HS-27A (cell line): ENCODE data around the gene CXCR5.

ENCODE experiments used
- DNase-seq: peaks from one replicate; pipeline ENCODE4 v3.0.0-alpha.2; 2012; ENCODE audit warnings: low read depth, missing footprints

CXCR5 gene

DNA sequence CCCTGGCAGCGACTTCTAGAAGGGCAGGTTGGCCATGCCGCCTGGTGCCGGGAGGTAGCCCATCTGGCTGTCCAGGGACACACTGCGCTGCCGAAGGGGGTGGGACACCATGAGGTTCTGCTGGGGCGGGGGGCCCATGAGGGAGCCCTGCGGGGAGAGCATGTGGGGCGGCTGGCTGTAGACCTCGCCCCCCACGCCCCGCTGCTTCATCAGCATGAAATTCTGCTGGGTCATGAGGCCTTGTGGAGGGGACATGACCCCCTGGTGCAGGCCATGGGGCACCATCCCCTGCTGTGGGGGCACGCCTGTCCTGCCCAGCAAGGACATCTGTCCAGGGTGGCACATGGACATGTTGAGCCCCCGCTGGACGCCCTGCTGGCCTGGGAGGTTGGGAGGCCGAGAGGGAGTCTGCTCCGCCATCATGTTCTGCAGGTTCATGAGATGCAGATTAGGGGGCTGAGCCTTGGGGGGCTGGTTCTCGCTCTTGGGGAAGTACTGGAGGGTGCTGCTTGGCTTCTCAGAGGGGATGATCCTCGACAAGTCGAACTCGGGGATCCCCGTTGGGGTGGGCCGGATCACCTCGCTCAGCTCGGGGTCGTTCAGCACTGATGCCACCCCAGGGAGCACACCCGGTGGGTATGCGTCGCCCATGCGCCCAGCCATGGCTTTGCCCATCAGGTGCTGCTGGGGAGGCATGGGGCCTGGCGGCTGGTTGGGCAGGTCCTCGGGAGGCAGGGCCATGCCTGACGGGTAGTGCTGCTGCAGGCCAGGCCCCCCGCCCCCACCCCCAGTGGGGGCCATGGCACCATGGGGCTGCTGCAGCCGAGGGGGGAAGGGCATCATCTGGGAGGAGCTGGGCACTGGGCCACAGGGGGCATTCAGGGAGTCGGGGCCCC, 15.0 kb downstream of the CXCR5 start:
- DNase-seq = no peak

DNA sequence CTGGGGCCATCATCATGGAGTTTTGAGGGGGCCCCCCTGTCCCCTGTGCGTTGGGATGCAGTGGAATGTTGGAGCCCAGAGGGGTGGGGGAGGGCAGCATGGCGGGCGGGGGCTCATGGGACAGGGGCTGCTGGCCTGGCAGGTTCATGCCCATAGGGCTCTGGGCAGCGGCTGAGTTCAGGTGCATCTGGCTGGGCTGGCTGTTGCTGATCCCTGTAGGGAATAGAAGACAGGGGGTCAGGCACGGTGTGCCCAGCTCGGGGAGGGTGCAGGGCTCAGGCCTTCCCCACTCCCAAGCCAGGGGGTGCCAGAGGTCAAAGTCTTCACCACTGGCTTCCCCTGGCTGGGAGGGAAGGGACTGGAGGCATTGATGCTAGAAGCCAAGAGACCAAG, 15.6 kb downstream of the CXCR5 start:
- DNase-seq = no peak

DNA sequence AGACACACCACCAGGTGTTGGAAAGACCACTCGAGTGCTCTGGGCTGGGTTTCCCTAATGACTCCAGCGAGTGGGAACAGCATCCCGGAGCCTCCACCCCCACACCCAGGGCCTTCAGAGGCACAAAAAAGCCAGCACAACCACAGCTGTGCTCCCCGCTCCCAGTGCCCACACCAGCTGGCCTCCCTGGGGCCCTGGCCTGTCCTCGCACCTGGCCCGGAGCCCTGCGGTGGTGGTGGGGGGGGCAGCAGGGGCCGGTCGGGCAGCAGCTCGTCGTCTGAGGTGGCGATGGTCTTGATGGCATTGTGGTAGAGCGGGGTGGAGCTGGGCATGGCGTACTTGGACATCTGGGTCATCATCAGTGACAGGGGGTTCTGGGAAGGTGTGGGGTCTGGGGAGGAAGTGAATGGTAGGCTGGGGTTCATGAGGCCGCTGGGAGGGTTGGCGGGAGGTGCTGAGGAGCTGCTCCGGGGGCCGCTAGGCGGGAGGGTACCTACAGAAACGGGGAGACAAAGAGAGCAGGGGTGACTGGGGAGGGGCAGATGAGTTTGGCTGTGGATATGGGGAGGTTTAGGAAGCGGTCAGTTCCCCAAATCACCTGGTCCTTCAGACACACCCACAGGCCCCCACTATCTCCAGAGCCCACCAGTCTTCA, 16.1 kb downstream of the CXCR5 start:
- DNase-seq = no peak

DNA sequence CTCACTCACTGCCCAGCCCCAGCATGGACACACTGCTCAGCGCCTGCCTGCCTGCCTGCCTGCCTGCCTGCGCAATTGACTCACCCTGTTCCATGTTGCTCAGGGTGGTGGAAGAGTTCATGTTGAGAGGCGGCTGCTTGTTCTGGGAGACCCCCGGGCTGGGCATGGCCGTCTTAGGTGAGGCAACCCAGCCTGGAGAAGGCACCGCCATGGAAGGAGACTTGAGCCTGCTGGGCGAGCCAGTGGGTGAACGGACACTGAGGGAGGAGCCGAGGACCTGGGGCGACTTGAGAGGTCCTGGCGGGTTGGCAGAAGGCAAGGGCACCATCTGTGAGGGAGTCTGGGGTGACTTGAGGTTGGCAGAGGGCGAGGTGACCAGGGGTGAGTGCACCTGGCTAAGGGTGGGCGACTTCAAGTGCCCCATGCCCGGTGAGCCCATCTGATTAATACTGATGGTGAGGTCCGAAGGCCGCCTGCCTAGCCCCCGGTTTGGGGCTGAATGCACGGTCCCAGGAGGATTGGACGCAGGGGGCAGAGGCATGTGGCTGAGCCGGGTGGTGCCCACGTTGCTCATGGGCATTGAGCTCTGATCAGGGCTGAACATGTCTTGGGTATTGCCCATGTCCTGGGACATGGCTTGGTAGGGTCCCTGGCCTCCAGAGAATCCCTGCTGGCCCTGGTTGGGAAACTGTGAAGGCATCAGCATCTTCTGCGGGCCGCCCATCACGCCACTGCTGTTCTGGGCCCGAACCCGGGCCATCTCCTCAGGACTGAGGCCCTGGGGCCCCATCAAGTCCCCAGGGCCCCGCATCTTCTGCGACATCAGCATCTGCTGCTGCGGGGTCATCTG, 17.1 kb downstream of the CXCR5 start:
- DNase-seq = no peak

DNA sequence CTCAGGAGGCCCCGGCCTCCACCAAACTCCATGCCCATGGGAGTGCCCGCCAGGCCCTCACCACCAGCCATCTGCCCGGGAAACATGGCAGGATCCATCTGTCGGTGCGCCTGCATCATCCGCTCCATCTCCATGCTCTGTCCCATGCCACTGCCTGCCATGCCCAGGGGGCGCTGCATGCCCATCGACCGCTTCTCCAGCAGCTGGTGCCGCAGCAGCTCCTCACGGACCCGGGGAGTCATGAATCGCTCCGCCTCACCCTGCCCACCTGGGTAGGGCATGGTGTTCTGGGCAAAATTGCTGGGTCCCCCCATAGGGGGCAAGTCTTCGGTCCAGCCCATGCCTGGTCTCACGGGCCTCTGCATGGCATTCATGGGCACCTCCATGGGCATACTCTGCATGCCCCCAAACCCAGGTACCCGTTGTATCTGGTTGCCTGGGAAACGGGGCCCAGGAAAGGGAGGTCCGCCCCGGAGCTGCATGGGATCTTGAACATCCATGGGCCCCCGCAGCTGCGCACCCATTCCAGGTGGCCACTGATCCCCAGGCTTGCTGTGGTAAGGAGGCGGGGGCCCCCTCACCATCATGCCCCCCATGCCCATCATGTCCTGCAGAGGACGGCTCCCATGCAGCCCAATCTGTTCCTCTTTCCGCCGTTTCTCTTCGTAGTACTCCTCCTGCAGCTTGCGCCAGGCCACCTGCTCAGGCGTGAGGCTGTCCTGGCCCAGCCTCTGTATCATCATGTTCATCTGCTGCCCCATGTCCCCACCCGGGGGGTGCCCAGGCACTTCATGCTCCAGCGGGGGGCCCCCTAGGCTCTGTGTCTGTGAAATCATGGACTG, 18.0 kb downstream of the CXCR5 start:
- no peak for DNase-seq

DNA sequence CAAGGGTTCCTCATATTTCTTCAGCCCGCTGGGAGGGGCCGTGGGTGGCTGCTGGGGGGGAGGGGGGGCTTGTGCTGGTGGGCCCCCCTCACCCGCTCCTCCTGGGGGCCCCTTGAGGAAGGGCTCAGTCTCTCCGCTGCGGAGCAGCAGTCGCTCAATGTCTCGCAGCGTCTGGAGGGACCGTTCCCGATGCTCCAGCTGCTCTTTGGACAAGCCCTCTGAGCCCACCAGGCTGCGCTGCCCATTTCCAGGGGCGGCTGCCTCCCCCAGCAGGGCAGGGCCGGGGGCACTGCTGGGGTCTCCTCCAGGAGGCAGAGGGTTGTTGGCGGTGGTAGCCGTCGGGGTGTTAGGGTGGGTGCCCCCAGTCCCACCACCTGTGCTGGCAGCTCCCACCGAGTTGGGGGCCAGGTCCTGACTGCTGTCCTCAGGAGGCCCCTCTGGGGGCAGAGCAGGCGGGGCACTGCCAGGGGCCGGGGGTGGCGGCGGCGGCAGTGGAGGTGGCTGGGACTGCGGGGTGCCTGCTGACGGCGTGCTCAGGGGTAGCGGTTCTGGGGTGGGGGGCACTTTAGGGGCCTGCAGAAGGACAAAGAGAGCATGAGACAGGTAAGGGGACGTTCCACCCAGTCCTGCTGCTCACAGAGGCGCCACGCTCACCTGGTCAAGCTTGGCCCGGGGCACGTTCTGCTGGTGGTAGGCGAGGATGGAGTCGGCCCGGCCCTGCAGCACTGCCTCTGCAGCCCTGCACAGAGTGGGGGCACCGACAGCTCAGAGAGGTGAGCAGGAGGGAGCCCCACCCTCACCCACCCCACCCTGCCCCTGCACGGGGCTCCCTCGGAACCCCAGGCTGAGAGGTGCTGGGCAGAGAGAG, 18.9 kb downstream of the CXCR5 start:
- DNase-seq = no peak

DNA sequence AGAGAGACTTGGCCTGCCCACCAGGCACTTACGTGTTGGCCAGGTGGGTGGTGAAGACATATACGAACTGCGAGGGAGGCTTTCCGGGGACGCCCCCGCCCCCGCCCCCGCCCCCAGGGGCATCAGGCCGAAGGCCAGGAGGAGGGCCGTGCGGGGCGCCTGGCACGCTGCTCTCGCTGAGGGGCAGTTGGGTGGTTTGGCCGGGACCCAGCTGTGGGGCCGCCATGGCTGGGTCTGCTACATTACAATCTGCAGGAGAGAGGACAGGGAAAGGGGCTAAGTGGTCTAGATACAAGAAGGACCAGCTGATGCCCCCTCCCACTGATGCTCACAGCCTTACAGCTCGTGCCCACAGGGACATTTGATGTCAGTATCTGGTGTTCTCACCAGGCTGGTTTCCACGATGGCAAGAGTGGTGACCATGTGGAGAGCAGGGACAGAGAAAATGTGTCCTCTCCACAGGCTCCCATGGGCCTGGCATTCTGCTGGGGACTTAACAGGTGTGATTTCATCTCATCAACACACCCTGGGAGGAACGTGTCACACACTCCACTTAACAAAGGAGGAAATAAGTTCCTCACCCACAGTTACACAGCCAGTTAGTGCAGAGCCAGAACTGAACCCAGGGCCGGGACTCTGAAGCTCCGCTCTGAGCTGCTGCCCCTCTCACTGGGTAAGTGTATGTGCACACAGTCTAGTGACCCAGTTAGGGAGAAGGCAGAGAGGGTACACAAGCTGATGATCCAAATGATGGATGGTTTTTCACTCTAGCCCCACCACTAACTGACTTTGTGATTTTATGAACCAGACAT, 19.7 kb downstream of the CXCR5 start:
- DNase-seq = no peak

DNA sequence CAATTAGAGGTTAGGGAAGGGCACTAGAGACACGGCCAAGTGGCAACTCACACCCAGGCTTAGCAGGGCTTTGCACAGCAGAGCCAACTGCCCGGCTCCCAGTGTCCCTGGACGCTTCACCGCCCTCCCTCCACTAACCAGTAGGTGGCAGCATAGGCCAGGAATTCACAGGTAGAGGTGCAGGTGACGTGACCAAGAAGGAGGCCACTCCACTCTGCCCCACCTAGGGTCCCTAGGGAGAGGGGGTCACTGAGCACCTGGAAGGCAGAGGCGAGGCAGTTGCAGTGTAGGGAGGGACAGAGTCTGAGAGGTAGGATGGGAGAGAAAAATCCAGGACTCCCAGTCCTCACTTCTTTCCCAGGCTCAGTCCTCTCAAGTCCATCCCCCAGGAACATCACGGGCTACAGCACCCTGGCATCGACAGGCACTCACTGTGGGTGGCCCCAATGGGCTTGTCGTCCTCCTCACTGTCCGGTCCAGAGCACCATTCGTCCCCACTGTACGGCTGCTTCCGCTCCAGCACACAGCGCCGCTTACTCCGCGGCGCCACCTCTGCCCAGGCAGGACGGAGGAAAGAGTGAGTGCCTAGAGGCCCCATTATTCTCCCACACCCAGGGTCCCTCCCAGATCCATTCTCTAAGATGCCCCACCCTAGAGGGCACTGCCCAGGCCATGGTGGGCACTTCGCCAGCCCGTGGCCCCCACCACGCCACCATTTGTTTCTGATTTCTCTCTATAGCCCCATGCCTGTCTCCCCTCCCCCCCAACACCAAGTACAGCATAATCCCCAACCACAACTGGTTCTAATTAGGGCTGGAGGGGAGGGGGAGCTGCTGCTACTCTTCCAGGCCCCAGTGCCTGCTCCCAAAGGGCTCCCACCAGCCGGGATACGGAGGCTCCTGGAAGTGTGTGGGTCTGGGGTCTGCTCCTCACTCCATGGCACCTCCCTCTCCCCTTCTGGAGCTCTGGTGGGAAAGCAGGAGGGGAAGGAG, 23.7 kb downstream of the CXCR5 start:
- no peak for DNase-seq

DNA sequence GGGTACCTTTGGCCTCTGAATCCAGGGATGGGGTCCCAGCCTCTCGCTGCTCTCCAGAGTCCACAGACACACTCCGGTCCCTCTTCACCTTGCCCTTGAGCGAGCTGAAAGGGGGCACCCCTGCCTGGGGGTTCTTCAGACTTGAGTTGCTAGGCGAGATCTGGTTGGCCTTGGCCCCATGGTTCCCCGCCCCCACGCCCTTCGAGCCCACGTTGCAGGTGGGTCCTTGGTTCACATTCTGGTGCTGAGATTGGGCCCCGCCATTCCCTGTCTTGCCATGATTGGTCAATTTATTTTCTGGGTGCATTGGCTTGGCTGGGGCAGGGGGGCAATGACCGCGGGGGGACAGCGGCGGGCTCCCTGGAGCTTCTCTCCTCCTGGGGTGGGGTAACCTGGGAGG, 24.6 kb downstream of the CXCR5 start:
- DNase-seq = no peak

DNA sequence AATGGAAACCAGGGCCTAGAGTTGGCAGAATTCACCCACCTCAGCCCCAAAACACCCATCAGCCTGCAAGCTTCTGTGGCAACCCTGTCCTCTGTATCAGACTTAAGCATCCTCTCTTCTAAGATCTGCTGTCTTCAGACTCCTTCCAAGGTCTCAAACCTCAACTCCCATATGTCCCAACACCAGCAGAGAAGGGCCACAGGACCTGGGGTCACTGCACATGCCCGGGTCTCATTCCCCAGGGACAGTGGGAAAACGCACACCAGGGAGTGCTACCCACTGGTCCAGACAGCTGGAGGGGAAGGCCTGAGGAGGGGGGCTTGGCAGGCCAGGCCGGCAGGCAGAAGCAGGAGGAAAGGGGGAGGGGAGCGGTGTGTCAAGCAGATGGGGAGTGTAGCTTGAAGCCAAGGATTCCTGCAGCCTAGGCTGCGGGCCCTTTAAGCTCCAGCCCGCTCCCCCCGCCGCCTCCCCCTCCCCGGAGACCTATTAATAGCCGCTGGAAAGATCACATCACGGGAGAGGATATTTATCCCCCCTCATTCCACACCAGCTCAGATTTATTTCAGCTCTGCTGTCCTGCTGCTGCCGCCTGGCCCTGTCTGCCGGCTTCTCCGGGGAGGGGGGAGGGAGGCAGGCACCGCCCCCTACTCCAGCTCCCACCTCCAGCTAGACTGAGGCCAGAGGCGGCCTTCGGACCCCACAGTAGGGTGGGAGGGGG, 25.4 kb downstream of the CXCR5 start:
- DNase-seq = no peak

DNA sequence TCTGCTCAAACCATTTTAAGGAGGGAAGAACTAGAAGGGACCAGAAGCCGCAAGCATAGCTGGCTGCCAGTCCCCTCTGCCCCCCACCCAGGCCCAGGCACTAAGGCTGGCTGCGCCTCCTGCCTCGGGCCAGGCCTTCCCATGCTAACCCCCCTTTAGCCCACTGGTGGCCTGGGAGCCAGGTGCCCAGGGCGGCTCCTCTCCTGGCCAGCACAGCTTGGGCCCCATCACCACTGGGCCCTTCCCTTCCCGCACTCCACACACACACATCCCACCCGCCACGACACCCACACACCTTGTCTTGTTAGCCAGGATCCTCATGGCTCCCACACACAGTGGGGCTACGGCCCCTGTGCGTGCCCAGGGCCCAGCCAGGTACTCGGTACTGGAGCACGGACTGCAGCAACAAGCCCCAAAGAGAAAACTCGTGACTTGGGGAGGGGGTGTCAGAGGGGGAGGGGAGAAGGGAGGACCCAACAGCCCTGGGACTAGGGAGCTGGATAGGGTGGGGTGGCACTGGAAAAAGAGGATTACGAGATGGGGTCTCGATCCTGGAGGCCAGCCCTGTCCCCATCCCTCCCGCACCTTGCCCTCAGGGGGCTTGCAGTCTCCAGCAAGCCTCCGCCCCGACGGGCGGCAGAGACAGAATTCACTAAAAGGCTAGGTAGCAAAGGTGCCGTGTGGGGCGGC, 26.1 kb downstream of the CXCR5 start:
- DNase-seq = no peak

DNA sequence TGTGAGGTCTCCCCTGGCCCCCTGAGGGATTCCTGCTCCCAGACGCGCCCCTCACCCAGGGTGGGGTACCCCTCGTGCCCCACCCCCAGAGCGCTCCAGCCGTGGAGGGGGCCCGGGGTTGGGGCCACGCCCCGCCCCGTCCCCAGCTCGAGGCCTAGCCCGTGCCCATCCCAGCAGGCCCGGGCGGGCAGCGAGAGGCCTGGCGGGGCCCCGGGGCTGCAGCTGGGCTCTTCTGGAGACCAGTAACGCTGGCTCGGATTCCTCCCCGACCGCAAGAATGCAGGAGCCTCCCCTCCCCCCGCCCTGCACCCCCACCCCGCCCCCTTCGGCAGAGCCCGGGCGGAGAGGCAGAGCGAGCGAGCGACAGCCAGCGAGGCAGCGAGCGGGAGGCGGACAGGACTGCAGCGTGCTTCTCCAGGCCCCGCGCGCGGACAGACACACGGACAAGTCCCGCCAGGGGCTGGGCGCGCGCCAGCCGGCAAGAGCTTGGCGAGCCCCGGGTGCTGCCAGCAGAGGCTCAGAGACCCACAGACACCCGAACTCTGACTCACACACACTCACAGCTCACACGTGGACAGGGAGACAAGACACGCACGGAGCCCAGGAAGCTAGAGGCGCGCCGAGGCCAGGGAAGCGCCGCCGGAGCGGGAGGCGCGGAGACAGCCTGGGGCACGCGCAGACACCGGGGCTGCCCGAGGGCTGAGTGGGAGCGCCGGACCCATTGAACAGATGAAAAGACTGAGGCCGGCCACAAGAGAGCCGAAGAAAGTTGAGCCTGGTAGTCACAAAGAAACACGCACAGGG, 26.8 kb downstream of the CXCR5 start:
- no peak for DNase-seq

DNA sequence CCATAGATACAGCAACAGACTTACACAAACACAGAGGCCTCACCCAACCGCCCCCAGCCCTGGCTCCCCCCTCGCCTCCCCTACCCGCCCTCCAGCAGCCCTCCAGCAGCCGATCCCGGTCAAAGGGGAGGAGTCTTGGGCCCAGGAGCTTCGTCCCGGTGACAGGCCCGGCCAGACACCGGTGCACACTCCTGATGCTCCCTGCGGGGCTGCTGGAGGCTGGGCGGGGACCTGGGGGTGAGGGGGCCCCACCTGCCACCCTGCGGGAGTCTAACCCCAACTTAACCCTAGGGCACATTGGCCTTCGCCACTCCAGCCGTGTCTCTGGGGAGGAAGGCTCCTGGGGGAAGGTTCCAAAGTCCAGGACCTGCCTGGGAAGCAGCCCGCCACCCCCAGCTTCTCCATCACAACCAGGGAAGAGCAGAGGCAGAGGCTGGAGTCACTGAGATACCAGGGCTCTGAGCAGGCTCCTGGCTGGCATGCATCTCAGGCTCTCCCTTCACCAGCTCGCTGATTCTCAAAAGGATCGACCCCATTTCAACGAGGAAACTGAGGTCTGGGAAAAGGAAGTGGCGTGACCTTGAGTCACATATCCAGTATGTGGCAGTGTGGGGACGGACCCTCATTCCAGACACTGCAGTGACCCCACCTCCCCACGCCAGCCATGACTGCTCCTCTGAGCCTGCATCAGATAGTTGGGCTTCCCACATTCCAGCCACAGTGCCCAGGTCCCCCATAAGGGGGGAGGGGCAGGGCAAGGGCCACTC, 27.6 kb downstream of the CXCR5 start:
- DNase-seq = no peak

DNA sequence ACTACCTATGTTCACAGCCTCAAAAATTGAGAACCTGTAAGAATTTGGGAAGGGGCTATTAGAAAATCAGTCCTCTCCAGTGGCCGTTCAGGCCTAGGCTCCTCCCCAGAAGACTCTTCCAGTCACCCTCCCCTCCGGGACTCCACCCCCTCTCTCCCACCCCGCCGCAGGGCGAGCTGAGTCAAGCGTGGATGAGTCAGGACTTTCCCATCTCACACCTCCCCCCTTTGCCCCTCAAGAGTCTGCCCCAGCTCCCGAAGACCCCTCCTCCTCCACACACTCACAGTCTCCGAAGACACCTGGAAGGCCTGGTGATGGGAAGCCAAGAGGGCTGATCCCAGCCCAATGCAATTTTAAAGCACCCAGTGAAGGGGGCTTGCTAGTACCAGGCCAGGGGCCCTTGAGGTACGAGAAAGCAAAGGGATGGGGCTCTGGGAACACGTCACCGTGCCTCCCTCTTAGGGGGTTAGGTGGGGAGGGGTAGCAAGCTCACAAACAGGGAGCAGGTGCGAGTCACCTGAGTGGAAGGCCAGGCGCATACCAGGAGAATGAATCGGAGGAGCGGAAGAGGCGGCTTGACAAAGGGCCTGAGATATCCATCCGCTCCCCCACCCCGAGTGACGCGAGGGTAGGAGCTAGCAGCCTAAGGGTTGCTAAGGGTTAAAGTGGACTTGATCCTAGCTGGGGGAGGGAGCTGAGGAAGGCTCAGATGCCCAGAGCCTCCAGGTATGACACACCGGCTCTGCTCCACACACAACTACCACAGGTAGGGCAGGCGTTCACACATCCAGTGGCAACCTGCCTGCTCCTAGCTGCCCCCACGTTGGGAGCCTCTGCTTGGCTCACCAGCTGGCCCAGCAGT, 28.4 kb downstream of the CXCR5 start:
- no peak for DNase-seq
